Skin epidermis (tissue), 12 donors: ENCODE measurements around the gene TSC22D4.
A peak's percentile ranks its signal among the peaks of the same experiment; 100 is the strongest.
"Not testable (repeated sequence)": the region's sequence is repeated elsewhere in the genome, so short reads cannot be mapped to it uniquely, and the experiment has no call there.

ENCODE experiments used
- H3K27ac ChIP-seq, 21 experiments: fragments of 200-600 bp; sonication (generic) in 11 of 21; one replicate each; pipeline ENCODE4 v1.5.0; 2020; ENCODE audit warnings: mild to moderate bottlenecking in 3 of 21, inconsistent platforms in 2 of 21, moderate library complexity in 2 of 21
- H3K4me3 ChIP-seq, 7 experiments: fragments of 200-600 bp; sonication (generic) in 2 of 7; one replicate each; pipeline ENCODE4 v1.5.0; 2020; ENCODE audit warnings: inconsistent platforms in 2 of 7, mild to moderate bottlenecking in 2 of 7, moderate library complexity in 1 of 7

Gene TSC22D4

GRCh38 chr7:100453854-100454253 is 25.2 kb downstream of the TSC22D4 start:
- not testable (repeated sequence) for H3K27ac ChIP-seq

GRCh38 chr7:100452513-100452912 is 26.5 kb downstream of the TSC22D4 start:
- no peak overlapping the region for H3K4me3 ChIP-seq
- H3K27ac ChIP-seq: no peak overlapping the region

More at GRCh38 chr7:100453854-100454253, 25.2 kb downstream of the TSC22D4 start:
- H3K4me3 ChIP-seq: not testable (repeated sequence)

- Histone ChIP-seq H3K4me3 (no peak overlapping the region), H3K27ac (no peak overlapping the region)
These were observed 29.7 kb downstream of the TSC22D4 start for GRCh38 chr7:100449190-100449795.

- H3K27ac ChIP-seq: not testable (repeated sequence)
These were observed 31.7 kb downstream of the TSC22D4 start for GRCh38 chr7:100447363-100447762.

DNA sequence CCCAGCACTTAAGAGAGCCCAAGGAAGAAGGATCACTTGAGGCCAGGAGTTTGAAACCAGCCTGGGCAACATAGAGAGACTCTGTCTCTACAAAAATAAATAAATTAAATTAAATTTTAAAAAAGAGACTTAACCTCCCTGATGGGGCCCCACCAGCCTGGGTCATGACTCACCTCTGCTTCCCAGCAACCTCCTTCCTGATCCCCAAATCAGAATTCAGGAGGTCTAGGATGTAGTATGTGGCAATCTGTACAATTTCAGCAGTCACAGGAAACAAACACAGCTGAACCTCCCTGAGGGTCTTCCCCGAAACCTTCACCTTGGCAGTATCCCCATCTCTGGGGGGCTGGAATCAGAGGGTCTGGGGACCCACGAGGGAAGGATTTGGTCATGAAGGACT is 33.0 kb downstream of the TSC22D4 start:
- H3K27ac ChIP-seq: peak overlapping the region in 2 of 21 experiments; percentile 11 to 24

More at GRCh38 chr7:100447363-100447762, 31.7 kb downstream of the TSC22D4 start:
- not testable (repeated sequence) for H3K4me3 ChIP-seq

GRCh38 chr7:100444311-100445278 is 34.4 kb downstream of the TSC22D4 start:
- Histone ChIP-seq H3K4me3 (no peak overlapping the region), H3K27ac (peak overlapping the region in 11 of 21 experiments; percentile 5 to 62 (median 44))

More for the DNA sequence above, 33.0 kb downstream of the TSC22D4 start:
- no peak overlapping the region for H3K4me3 ChIP-seq

DNA sequence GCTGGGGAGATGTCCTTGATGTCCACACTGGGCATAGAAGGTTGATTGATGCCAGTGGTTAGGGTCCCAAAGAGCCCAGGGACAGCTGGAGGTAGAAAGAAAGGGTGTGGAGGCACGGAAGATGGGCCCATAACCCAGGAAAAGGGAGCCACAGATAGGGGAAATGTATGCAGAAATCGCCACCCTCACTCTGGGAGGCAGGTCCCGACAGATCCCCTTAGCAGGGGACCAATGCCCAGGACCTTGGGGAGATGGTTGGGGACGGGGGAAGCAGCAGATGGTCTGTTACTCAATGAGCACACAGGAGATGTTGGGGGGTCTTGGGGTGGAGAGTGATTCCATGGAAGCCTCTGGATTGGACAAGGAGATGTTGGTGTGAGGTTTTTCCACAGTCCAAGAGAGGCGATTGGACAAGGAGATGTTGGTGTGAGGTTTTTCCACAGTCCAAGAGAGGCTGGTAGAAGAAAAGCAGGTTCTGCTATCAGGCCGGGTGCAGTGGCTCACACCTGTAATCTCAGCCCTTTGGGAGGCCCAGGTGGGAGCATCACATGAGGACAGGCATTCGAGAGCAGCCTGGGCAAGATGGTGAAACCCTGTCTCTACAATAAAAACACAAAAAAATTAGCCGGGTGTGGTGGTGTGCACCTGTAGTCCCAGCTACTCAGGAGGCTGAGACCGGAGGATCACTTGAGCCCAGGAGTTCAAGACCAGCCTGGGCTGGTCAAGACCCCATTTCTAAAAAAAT is 35.7 kb downstream of the TSC22D4 start:
- H3K27ac ChIP-seq: peak overlapping the region in 4 of 21 experiments; percentile 2 to 56 (median 34)
- no peak overlapping the region for H3K4me3 ChIP-seq

DNA sequence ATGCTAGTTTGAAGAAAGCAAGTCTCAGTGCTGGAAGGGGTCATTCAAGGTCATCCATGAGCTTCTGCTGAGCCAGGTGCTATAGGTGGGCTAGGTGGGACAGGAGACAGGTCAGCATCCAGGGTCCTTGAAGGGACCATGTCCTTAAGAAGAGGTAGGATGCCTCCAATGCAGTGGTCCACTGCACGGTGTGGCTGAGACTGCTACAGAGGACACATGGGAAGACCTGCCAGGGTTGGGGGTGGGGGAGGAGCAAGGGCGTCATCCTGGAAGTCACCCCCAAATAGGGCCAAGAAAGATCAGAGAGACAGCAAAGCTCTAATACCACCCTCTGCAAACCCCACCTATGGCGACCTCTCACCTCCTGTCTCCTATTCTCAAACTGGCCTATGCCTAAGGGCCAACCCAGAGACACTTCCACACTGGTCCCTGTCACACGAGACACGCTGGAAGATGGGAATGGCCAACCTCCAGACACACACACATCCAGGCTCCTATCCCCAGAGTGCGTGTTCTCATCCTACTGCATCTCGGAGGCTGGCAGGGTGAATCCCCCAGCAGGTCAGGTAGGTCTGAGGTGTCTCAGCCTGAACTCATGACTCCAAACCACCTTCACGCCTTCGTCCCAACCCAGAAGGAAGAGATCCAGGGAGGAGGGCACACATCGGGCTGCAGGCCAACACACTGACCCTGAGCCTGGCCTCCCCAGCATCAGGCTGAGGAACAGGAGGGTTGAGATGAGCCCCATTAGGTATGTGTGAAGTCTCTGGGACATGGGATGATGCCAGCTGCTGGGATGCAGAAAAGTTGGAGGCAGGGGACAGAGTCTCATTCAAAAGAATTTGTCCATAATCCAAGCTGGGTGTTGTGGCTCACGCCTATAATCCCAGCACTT is 37.1 kb downstream of the TSC22D4 start:
- Histone ChIP-seq H3K27ac (no peak overlapping the region), H3K4me3 (no peak overlapping the region)

DNA sequence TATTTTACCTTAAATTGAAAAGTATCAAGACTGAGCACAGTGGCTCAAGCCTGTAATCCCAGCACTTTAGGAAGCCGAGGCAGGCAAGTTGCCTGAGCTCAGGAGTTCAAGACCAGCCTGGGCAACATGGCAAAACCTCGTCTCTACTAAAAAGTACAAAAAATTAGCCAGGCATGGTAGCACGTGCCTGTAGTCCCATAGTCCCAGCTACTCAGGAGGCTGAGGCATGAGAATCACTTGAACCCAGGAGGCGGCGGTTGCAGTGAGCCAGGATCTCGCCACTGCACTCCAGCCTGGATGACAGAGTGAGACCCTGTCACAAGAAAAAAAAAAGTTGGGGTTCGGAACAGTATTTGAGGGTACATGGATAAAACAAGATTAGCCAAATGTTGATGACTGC is 39.8 kb downstream of the TSC22D4 start:
- H3K27ac ChIP-seq, H3K4me3 ChIP-seq: not testable (repeated sequence)

GRCh38 chr7:100438731-100439130 is 40.3 kb downstream of the TSC22D4 start:
- H3K4me3 ChIP-seq, H3K27ac ChIP-seq: not testable (repeated sequence)

GRCh38 chr7:100438172-100438571 is 40.8 kb downstream of the TSC22D4 start:
- Histone ChIP-seq H3K27ac (peak overlapping the region in 1 of 21 experiments; percentile 38), H3K4me3 (no peak overlapping the region)

- H3K27ac ChIP-seq: peak overlapping the region in 18 of 21 experiments; percentile 89 to 99 (median 96)
These were observed 41.6 kb downstream of the TSC22D4 start for GRCh38 chr7:100437150-100438100.

DNA sequence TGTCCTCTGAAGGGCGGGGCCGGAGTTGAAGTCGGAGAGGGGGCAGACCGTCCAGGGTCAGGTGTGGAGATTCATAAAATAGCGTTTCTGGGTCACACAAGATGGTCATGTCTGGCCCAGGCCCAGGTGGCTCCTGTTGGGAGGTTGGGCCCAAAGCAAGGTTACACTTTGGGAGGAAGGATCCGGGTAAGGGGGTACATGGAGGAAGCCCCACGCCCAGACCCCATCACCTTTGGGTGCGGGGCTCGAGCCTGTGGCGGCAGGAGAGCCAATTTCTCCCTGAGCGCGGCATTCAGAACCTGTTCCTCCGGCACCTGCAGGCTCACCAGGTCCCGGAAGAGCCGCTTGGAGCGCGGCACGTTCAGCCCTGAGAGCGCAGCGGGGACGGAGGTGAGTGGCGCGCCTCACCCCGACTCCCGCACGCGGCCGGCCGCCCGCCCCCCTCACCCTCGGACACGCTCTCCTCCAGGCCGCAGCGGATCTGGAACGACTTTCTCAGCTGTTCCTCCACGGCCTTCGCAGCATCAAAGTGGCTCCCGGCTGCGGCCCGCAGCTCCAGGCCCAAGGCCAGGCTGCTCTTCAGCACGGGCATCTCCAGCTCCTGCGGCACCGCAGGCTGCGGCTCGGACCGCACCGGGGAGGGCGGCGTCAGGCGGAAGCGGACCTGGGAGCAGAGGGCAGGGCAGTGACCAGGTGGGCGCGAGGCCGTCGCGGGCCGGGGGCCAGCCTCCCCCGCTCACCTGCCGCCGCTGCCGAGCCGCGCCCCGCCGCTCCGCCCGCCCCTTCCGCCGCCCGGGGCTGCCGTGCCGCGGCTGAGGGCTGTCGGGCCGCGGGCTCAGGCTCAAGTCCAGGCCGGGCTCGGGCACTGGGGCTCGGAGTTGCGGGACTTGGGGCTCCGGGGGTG is 43.4 kb downstream of the TSC22D4 start:
- peak overlapping the region; percentile 79 to 99 (median 96) for H3K27ac ChIP-seq

More at GRCh38 chr7:100437150-100438100, 41.6 kb downstream of the TSC22D4 start:
- H3K4me3 ChIP-seq: peak overlapping the region in 5 of 7 experiments; percentile 60 to 87 (median 83)

GRCh38 chr7:100434297-100435144 is 44.5 kb downstream of the TSC22D4 start:
- H3K27ac ChIP-seq: peak overlapping the region in 18 of 21 experiments; percentile 83 to 99 (median 97)
- H3K4me3 ChIP-seq: peak overlapping the region in 6 of 7 experiments; percentile 53 to 86 (median 82)

More for the DNA sequence above, 43.4 kb downstream of the TSC22D4 start:
- H3K4me3 ChIP-seq: peak overlapping the region; percentile 53 to 87 (median 83)

- Histone ChIP-seq H3K4me3 (no peak overlapping the region), H3K27ac (peak overlapping the region in 1 of 21 experiments; percentile 8)
These were observed 45.3 kb downstream of the TSC22D4 start for GRCh38 chr7:100433592-100434296.
